RPMI7951 (cell line): ENCODE data around the gene YAP1. TPM values are rescaled to one million over a fixed set of nuclear protein-coding genes. Genes with fewer than 3 reads are reported as not detected.

Source experiments
- DNase-seq: peaks from one replicate; pipeline ENCODE4 v3.0.0-alpha.2; 2012; ENCODE audit warnings: low read depth
- total RNA-seq: library from RNA; depleted of rRNA; stranded (reverse); fragments of >200 nt; shearing (Covaris generic); gene quantifications from 2 replicates; pipeline ENCODE4 v1.2.3, GENCODE V29; 2014

YAP1 gene
- total RNA-seq, 1 experiment from 2014 or later: 72.7 TPM

DNA sequence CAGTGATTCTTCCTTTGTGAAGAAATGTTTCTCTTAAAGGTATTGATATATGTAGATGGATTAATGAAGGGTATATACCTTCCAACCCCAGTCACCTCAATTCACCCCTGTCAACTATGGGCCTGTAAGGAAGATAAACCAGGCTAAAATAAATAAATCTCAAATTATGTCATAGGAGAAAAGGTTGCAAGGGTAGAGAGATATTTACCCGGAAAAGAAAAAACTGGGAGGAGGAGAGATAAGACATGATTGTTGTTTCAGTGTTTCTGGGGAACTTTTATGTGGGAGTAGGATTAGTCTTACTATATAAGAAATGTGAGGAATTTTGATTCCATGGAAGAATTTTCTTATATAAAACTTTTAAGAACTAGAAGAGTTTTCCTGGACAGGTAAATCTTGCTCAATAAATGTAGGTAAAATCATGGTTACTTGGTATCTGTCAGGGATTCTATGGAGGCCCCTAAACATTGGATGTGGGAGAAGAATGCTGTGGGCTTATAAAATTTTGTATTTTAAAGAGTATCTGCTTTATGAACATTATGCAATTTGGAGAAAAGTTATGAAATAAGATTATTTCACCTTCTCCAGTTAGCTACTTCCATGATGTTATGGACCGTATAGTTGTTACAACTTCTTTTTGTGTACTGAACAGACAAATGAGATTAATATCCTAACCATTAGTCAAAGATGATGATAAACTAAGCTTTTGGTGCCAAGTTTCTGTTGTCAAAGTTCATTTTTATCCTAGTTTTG is 6.4 kb downstream of the YAP1 start:
- no peak for DNase-seq

- no peak for DNase-seq
Measured at GRCh38 chr11:102117472-102118113, 7.3 kb downstream of the YAP1 start.

- no peak for DNase-seq
Measured at GRCh38 chr11:102118937-102119336, 8.7 kb downstream of the YAP1 start.

- DNase-seq: no peak
Measured at GRCh38 chr11:102119997-102120396, 9.8 kb downstream of the YAP1 start.

DNA sequence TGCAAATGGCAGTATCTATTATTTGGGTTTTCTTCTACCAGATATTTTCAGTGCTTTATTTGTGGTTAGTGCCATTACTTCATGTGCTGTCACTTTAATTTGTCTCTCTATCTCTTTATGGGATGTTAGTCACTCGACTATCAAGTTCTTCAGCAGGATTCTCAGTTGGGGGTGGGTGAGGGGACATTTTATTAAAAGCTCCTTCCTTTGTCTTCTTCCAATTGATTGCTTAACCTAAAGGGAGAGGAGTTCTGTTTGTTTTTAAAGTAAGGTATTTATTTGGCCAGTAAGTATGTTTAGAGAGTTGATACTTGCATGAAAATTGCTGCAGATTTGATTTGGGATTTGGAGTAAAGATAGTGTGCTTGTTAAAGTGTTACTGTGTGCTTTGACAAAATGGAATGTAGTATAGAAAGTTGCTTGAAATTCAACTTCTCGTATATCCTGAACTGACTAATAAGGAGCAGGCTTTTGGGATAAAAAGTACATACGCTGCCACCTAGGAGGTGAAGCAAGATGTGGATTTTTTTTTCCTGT is 10.3 kb downstream of the YAP1 start:
- no peak for DNase-seq

GRCh38 chr11:102121329-102121728 is 11.1 kb downstream of the YAP1 start:
- no peak for DNase-seq

- DNase-seq: no peak
Measured at GRCh38 chr11:102134597-102134996, 24.4 kb downstream of the YAP1 start.

- no peak for DNase-seq
Measured at GRCh38 chr11:102135256-102135655, 25.0 kb downstream of the YAP1 start.

GRCh38 chr11:102138223-102138622 is 28.0 kb downstream of the YAP1 start:
- DNase-seq: no peak

GRCh38 chr11:102138670-102139069 is 28.4 kb downstream of the YAP1 start:
- peak; percentile 61 for DNase-seq

GRCh38 chr11:102139081-102139498 is 28.8 kb downstream of the YAP1 start:
- DNase-seq: peak; percentile 85

DNA sequence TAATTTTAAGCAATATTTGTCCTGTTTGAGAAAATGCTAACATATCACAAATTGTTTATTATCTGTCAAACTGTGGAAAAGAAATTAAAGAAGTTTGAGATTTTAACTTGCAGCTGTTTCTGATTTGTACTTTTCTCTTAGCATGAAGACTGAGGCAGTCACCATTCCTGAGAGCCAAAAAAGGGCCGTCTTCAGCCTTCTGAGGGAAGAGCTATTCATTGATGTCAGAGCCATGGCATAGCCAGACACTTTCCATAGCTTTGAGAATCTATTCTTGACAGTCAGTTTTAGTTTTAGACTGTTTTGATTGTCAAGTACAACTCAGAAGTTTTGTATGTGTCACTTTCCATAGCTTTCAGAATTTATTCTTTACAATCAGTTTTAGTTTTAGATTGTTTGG is 32.1 kb downstream of the YAP1 start:
- DNase-seq: no peak

DNA sequence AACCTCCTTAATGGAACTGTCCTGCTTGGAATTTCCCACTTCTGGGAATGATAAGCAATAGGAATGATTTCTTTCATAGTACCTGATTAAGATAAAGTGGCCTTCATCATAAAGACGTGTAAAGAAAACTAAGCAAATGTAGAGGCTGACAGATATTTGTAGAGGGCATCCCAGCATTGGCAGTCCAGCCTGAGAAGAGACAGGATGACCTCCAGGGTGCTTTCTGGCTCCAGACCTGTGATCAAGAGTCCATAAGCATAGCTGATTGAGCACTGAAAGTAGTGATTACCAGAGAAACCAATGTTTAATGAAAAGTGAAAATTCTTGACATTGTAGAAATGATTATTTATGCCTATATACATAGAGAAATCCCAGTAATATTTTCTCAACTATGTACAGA is 33.6 kb downstream of the YAP1 start:
- DNase-seq: no peak

GRCh38 chr11:102144357-102145355 is 34.4 kb downstream of the YAP1 start:
- peak; percentile 58 for DNase-seq

DNA sequence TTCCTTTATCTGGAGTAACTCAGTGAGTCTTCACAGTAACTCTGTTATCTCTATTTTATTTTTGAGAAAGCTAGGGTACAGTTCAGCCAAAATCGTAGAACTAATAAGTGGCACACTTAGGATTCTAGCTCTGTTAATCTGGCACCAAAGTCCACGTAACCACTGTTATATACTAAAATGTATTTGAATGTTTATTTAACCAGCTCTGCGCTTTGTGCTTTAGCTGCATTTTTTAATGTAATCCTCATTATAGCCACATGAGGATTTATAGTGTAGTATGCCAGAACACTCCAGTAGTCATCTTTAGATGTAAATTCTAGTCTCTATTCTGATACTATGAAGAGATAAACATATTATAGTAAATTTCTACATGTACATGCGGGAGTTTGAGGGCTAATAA is 36.8 kb downstream of the YAP1 start:
- no peak for DNase-seq

DNA sequence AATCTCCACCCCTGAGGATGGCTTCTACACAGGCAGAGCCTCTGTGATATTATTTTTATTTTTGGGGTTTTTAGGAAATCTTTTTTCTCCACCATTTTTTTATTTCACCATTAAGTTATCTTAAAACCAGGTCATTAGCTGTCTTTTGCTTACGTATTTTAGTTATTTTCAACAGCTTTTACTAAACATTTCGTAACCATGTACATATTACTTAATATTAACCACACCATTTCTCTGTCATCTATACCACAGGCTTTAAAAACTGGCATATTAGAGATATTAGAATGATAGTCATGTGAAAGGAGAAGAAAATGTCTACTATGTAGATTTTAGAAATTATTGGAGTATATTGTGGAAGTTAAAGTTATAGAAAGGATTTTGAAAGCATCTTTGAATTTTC is 37.4 kb downstream of the YAP1 start:
- no peak for DNase-seq

DNA sequence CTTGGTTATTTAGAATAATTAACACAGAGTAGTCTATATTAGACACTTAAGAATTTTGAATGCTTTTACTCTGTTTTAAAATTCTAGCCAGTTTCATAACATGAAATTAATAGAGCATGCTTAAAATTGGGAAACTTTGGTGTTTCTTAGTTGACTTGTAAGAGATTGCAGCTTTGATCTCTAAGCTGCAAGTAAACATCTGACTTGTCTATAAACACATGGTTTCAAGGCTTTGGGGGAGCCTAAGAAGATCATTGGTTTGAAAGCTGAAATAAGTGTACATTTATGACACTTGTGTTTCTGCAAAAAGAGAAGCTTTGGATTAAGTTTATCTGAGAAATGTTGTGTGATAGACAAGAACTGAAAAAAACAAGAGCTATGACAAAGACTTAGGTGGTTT is 37.8 kb downstream of the YAP1 start:
- no peak for DNase-seq

DNA sequence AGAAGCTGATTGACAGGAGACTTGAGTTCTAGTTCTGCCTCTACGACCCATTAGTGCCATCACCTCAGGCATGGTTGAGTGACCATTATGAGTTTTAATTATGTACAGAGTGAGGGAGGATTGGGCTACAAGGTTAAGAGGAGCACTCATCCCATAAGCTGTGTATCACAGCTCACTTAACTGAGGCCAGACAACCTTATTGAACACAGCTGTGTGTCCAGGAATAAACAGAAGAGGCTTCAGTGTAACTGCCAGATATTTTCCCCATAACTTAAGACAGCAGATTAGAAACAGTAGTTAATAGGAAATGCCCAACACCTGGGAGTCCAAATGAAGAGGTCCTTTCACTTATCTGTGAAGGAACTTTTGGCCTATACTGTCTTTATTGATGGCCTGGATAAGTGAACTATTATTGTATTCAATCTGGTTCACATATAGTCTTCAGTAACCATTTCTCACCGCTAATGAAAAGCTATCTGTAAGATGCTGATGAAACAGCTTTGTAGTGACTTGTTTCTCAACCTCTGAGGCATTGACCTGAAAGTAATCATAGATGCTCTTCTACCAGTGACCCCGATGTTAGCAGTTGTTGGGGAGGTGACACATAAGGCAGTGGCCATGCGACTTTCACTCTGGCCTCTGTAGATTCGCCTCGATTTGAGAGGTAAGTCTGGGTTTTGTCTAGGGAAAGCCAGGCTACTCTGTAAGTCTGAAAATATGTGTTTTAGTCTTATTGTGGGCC is 41.7 kb downstream of the YAP1 start:
- no peak for DNase-seq

DNA sequence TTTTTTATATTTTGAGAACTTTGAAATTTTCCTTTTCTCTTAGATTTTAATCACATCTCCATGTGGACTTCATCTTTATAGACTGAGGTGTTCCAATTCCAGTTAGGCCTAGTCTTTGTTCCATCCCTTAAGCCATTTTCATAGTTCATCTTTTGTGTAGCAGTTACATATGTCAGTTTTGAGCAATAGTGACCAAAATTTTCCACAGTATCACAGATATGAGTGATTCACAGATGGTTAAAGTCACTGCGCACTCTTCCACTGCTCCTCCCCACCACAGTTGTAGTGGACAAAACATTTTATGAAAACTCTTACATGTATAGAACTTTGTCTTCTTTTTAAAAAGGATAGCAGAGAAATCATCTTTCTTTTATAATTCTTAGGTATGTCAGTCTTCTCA is 42.8 kb downstream of the YAP1 start:
- no peak for DNase-seq

DNA sequence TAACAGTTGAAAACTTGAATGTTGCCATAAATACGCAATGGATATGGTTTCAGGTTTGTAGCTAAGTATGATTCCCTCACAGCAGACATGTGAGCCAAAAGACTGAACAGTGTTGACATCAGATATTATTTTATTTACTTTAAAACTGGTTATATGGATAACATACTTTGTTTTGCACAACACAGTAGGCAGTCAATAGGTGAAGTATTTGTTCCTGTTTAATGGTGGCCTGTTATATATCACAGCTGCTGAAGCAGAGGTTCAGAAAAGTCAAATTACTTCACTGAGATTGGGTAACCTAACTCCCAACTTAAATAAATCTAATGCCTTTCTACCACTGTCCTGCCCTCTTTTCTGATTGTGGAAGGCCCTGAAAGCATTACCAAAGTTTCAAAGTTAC is 44.6 kb downstream of the YAP1 start:
- no peak for DNase-seq

DNA sequence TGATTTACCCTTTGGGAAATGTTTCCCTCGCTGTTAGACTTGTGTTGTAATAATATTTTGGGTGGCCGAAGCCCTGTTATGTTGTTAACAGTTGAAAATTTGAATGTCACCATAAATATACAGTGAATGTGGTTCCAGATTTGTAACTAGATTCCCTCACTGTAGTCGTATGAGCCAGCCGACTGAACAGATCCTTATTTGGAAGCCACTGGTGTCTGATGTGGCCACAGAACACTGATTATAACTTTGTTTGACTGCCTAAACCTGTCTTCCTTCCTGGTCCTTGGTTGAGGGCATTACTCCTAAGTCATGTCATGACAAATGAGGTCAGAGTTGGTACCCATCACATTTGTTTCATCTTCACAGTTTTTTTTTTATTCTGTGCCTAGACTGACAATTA is 45.4 kb downstream of the YAP1 start:
- DNase-seq: peak; percentile 38
